A673 (cell line): ENCODE results near the gene PMEPA1. TPM values are rescaled to one million over a fixed set of nuclear protein-coding genes. Genes with fewer than 3 reads are reported as not detected.

Source experiments
- BruUV-seq: library from RNA; stranded (reverse); fragments of 400-500 nt; replicated peaks from 2 replicates; lab custom pipeline; 2021; lab: Mats Ljungman, UMichigan
- CTCF ChIA-PET: fragments of 300-600 bp; sonication (Branson Sonifier 250); formaldehyde crosslinking; loops from one replicate; lab custom pipeline; 2022; ENCODE audit warnings: antibody characterized with exemption; lab: Charles Lee
- POLR2A ChIA-PET: fragments of 300-600 bp; sonication (Branson Sonifier 250); formaldehyde crosslinking; loops from one replicate; lab custom pipeline; 2022; ENCODE audit warnings: antibody characterized with exemption; ENCODE audit not compliant: low non-redundant PET; lab: Charles Lee
- DNase-seq: peaks from one replicate; pipeline ENCODE4 v3.0.0-alpha.2; 2015; ENCODE audit warnings: low spot score
- H3K27ac ChIP-seq: fragments of 200-600 bp; sonication (generic); 2 replicates; pipeline ENCODE4 v1.5.1; 2016; ENCODE audit warnings: mixed run types, low read depth, mild to moderate bottlenecking, mixed read lengths, antibody characterized with exemption, low read length; ENCODE audit not compliant: poor library complexity, severe bottlenecking
- H3K27me3 ChIP-seq: fragments of 200-600 bp; sonication (generic); replicated peaks from 2 replicates; pipeline ENCODE4 v1.6.1; 2017; ENCODE audit warnings: mixed run types, low read depth, mild to moderate bottlenecking, mixed read lengths, antibody characterized with exemption, low read length; ENCODE audit not compliant: insufficient read depth, poor library complexity
- H3K36me3 ChIP-seq: fragments of 200-600 bp; sonication (generic); 2 replicates; pipeline ENCODE4 v1.6.1; 2016; ENCODE audit warnings: mixed run types, mild to moderate bottlenecking, mixed read lengths, antibody characterized with exemption, low read length; ENCODE audit not compliant: insufficient read depth, poor library complexity, severe bottlenecking
- H3K4me1 ChIP-seq: fragments of 200-600 bp; sonication (generic); 2 replicates; pipeline ENCODE4 v1.6.1; 2017; ENCODE audit warnings: mixed run types, mild to moderate bottlenecking, mixed read lengths, antibody characterized with exemption, low read length; ENCODE audit not compliant: insufficient read depth, poor library complexity, severe bottlenecking
- H3K4me3 ChIP-seq: fragments of 200-600 bp; sonication (generic); 2 replicates; pipeline ENCODE4 v1.5.1; 2016; ENCODE audit warnings: low read depth, mixed run types, mild to moderate bottlenecking, mixed read lengths, low read length; ENCODE audit not compliant: poor library complexity, severe bottlenecking
- H3K9me3 ChIP-seq: fragments of 200-600 bp; sonication (generic); 2 replicates; pipeline ENCODE4 v1.6.1; 2016; ENCODE audit warnings: mixed run types, low read depth, mild to moderate bottlenecking, mixed read lengths, antibody characterized with exemption, low read length; ENCODE audit not compliant: poor library complexity, severe bottlenecking
- CTCF ChIP-seq: fragments of 300-800, 200-600 bp; sonication (generic); conservative IDR thresholded peaks from 2 replicates; pipeline ENCODE4 v1.5.1; 2017; ENCODE audit warnings: low read depth, mild to moderate bottlenecking, antibody characterized with exemption, low read length, moderate library complexity, mixed read lengths
- EZH2 ChIP-seq: fragments of 200-600 bp; sonication (generic); IDR thresholded peaks from 2 replicates; pipeline ENCODE4 v1.6.1; 2017; ENCODE audit warnings: borderline replicate concordance, low read depth, mild to moderate bottlenecking, mixed read lengths, antibody characterized with exemption, low read length; ENCODE audit not compliant: poor library complexity, severe bottlenecking
- intact Hi-C: fragments of 100-400 bp; cut with micrococcal nuclease; formaldehyde crosslinking; loops from one replicate; pipeline ENCODE4 v1.10.0; 2022; ENCODE audit not compliant: unreplicated experiment
- total RNA-seq: library from RNA; stranded (reverse); gene quantifications from 2 replicates; pipeline ENCODE4 v1.2.3, GENCODE V29; 2021

The PMEPA1 gene
- total RNA-seq, 1 experiment from 2014 or later, result 9.7 TPM

- H3K9me3 ChIP-seq, result no peaks in the 10 kb centered on the region
- H3K27ac ChIP-seq, result no peak overlapping the region
- ChIA-PET CTCF (no interaction called here), POLR2A (no interaction called here)
- no peak for DNase-seq
- H3K4me1 ChIP-seq, result no peaks in the 10 kb centered on the region
- BruUV-seq, result no TSS peak
- peaks cover 3% of the 10 kb centered on the region for H3K36me3 ChIP-seq
- no peak overlapping the region for H3K4me3 ChIP-seq
- no peak for TF ChIP-seq EZH2
- TF ChIP-seq CTCF, result no peak
- no peaks in the 10 kb centered on the region for H3K27me3 ChIP-seq
- intact Hi-C loops, result no loop called here
Observed at GRCh38 chr20:57649617-57650015, 60.2 kb downstream of the PMEPA1 start.

GRCh38 chr20:57648878-57649616 lies 60.8 kb downstream of the PMEPA1 start:
- Histone ChIP-seq H3K36me3 (peaks cover 3% of the 10 kb centered on the region), H3K4me1 (no peaks in the 10 kb centered on the region), H3K27ac (no peak overlapping the region), H3K27me3 (no peaks in the 10 kb centered on the region), H3K9me3 (no peaks in the 10 kb centered on the region), H3K4me3 (no peak overlapping the region)
- intact Hi-C loops, result no loop called here
- BruUV-seq, result no TSS peak
- TF ChIP-seq EZH2 (no peak), CTCF (no peak)
- POLR2A ChIA-PET, result no interaction called here
- DNase-seq, result no peak
- CTCF ChIA-PET, result no interaction called here

GRCh38 chr20:57647933-57648785 lies 61.7 kb downstream of the PMEPA1 start:
- H3K27ac ChIP-seq, result no peak overlapping the region
- intact Hi-C loops, result no loop called here
- H3K4me3 ChIP-seq, result no peak overlapping the region
- TF ChIP-seq CTCF (no peak), EZH2 (no peak)
- peaks cover 3% of the 10 kb centered on the region for H3K36me3 ChIP-seq
- no peaks in the 10 kb centered on the region for H3K27me3 ChIP-seq
- no peak for DNase-seq
- H3K4me1 ChIP-seq, result no peaks in the 10 kb centered on the region
- no peaks in the 10 kb centered on the region for H3K9me3 ChIP-seq
- CTCF ChIA-PET, result no interaction called here
- no TSS peak for BruUV-seq
- POLR2A ChIA-PET, result no interaction called here
